Upper lobe of left lung (tissue), 6 donors: ENCODE data around the gene PDCD11. TPM values are rescaled to one million over a fixed set of nuclear protein-coding genes. Genes with fewer than 3 reads are reported as not detected.
"Not testable (repeated sequence)": the region's sequence is repeated elsewhere in the genome, so short reads cannot be mapped to it uniquely, and the experiment has no call there.

ENCODE experiments used
- ATAC-seq, 2 donors: fragments of 200-7000 bp; cut with Tn5 transposase; one replicate each; pipeline ENCODE4 v1.9.1; 2022; ENCODE audit warnings: mild to moderate bottlenecking in 2 of 2, moderate library complexity in 2 of 2; ENCODE audit not compliant: low FRiP score in 2 of 2
- DNase-seq, 2 donors: peaks; one replicate each; pipeline ENCODE4 v3.0.0-alpha.2; 2019 to 2020
- H3K27ac ChIP-seq, 4 donors: fragments of 200-600 bp; sonication (generic); one replicate each; pipeline ENCODE4 v1.5.1; 2016 to 2019
- H3K27me3 ChIP-seq, 4 donors: fragments of 200-600 bp; sonication (generic); one replicate each; pipeline ENCODE4 v1.5.1; 2017 to 2019
- H3K36me3 ChIP-seq, 4 donors: fragments of 200-600 bp; sonication (generic); one replicate each; pipeline ENCODE4 v1.5.1; 2016 to 2019
- H3K4me1 ChIP-seq, 4 donors: fragments of 200-600 bp; sonication (generic); one replicate each; pipeline ENCODE4 v1.5.1; 2018 to 2019
- H3K4me3 ChIP-seq, 4 donors: fragments of 200-600 bp; sonication (generic); one replicate each; pipeline ENCODE4 v1.5.1; 2017 to 2019; ENCODE audit warnings: mild to moderate bottlenecking in 2 of 4, moderate library complexity in 1 of 4
- H3K9me3 ChIP-seq, 4 donors: fragments of 200-600 bp; sonication (generic); one replicate each; pipeline ENCODE4 v1.5.1; 2018 to 2019
- CTCF ChIP-seq, 6 experiments: fragments of 450-650 bp in 4 of 6; fragments of 200-600 bp in 2 of 6; sonication (generic) in 2 of 6; IDR thresholded peaks; one replicate each; pipeline ENCODE4 v1.5.1; 2016 to 2019; ENCODE audit warnings: antibody characterized with exemption in 6 of 6
- EP300 ChIP-seq, 4 donors: sonication (generic); formaldehyde crosslinking; IDR thresholded peaks; one replicate each; pipeline ENCODE4 v1.5.1; 2017; ENCODE audit warnings: antibody characterized with exemption in 4 of 4, control low read depth in 2 of 4
- POLR2A ChIP-seq, 4 donors: fragments of 450-650 bp; IDR thresholded peaks; one replicate each; pipeline ENCODE4 v1.5.1; 2016 to 2017; ENCODE audit warnings: antibody characterized with exemption in 4 of 4, mild to moderate bottlenecking in 2 of 4
- POLR2AphosphoS5 ChIP-seq, 2 donors: sonication (generic); formaldehyde crosslinking; IDR thresholded peaks; one replicate each; pipeline ENCODE4 v1.5.1; 2017; ENCODE audit warnings: antibody characterized with exemption in 2 of 2
- whole genome bisulfite sequencing, 2 donors: methylation state at CpG; one replicate each; pipeline ENCODE4 v1.1.5; 2017 to 2018; 5-methylcytosine and 5-hydroxymethylcytosine counted together
- total RNA-seq, 6 donors: library from RNA; depleted of rRNA in 4 of 6; stranded (reverse); fragments of >200 nt in 4 of 6; gene quantifications; one replicate each; pipeline versions ENCODE4 v1.1.0 to v1.2.1, GENCODE V29; 2016 to 2021
- donor health status: DM: no; HTN: no; CAD: no; lungs with moderate emphysema.
- donor health status: DM: no; HTN: yes; CAD: no; lungs with severe emphysema.

Gene PDCD11
- total RNA-seq, 6 donors from 2014 or later, result 14.8 to 25.1 (median 20.8) TPM

GRCh38 chr10:103416436-103417147 is 20.2 kb downstream of the PDCD11 start:
- WGBS, 2 donors, result 56 to 59% methylated on average over 7 to 8 of the region's 8 CpGs
- DNase-seq (peak in 1 of 2 donors; percentile 41), ATAC-seq (peak in 1 of 2 donors; percentile 61)
- H3K27ac ChIP-seq, result no peak overlapping the region
- TF ChIP-seq CTCF (IDR thresholded peaks at IDR 0.05), result peak; percentile 24 to 68 (median 46)
- TF ChIP-seq POLR2AphosphoS5 (IDR thresholded peaks at IDR 0.05), result no peak
- no peak overlapping the region for H3K4me3 ChIP-seq
- H3K4me1 ChIP-seq, result no peaks in the 10 kb centered on the region
- H3K27me3 ChIP-seq, result no peaks in the 10 kb centered on the region
- no peaks in the 10 kb centered on the region for H3K9me3 ChIP-seq
- H3K36me3 ChIP-seq, result peaks cover 36 to 99% (median 92%) of the 10 kb centered on the region in 4 donors

GRCh38 chr10:103417148-103417469 is 20.7 kb downstream of the PDCD11 start:
- H3K27me3 ChIP-seq, H3K9me3 ChIP-seq, H3K27ac ChIP-seq, H3K4me3 ChIP-seq, ATAC-seq, H3K4me1 ChIP-seq, DNase-seq: not testable (repeated sequence)
- peaks cover 36 to 98% (median 90%) of the 10 kb centered on the region in 4 donors for H3K36me3 ChIP-seq
- 89 to 97% methylated on average over 5 of the region's 5 CpGs for WGBS, 2 donors

- no peaks in the 10 kb centered on the region for H3K4me1 ChIP-seq
- peaks cover 36 to 98% (median 89%) of the 10 kb centered on the region in 4 donors for H3K36me3 ChIP-seq
- DNase-seq, result no peak
- no peak overlapping the region for H3K4me3 ChIP-seq
- no peaks in the 10 kb centered on the region for H3K9me3 ChIP-seq
- WGBS, 2 donors, result 90 to 94% methylated on average over 5 of the region's 5 CpGs
- TF ChIP-seq EP300 (IDR thresholded peaks at IDR 0.05) (no peak), CTCF (IDR thresholded peaks at IDR 0.05) (no peak), POLR2A (IDR thresholded peaks at IDR 0.05) (no peak), POLR2AphosphoS5 (IDR thresholded peaks at IDR 0.05) (no peak)
- H3K27me3 ChIP-seq, result no peaks in the 10 kb centered on the region
- no peak overlapping the region for H3K27ac ChIP-seq
- ATAC-seq, result no peak
Observed at GRCh38 chr10:103417601-103418000, 21.2 kb downstream of the PDCD11 start.

- ATAC-seq (no peak), DNase-seq (no peak)
- Histone ChIP-seq H3K4me1 (no peaks in the 10 kb centered on the region), H3K9me3 (no peaks in the 10 kb centered on the region), H3K27me3 (no peaks in the 10 kb centered on the region), H3K4me3 (no peak overlapping the region), H3K27ac (no peak overlapping the region), H3K36me3 (peaks cover 36 to 98% (median 88%) of the 10 kb centered on the region in 4 donors)
- TF ChIP-seq POLR2A (IDR thresholded peaks at IDR 0.05) (no peak), POLR2AphosphoS5 (IDR thresholded peaks at IDR 0.05) (no peak), CTCF (IDR thresholded peaks at IDR 0.05) (no peak), EP300 (IDR thresholded peaks at IDR 0.05) (no peak)
- 89 to 96% methylated on average over 4 of the region's 4 CpGs for WGBS, 2 donors
Observed at GRCh38 chr10:103419101-103419500, 22.7 kb downstream of the PDCD11 start.

GRCh38 chr10:103423748-103424147 is 27.3 kb downstream of the PDCD11 start:
- TF ChIP-seq CTCF (IDR thresholded peaks at IDR 0.05) (no peak), EP300 (IDR thresholded peaks at IDR 0.05) (no peak), POLR2AphosphoS5 (IDR thresholded peaks at IDR 0.05) (no peak), POLR2A (IDR thresholded peaks at IDR 0.05) (no peak)

More at GRCh38 chr10:103423748-103424147, 27.3 kb downstream of the PDCD11 start:
- Histone ChIP-seq H3K4me3 (no peak overlapping the region), H3K36me3 (peaks cover 15 to 95% (median 73%) of the 10 kb centered on the region in 4 donors), H3K27ac (no peak overlapping the region), H3K4me1 (no peaks in the 10 kb centered on the region), H3K27me3 (no peaks in the 10 kb centered on the region), H3K9me3 (no peaks in the 10 kb centered on the region)
- ATAC-seq (peak in 1 of 2 donors; percentile 29), DNase-seq (no peak)
- WGBS, 2 donors, result 86 to 96% methylated on average over 5 of the region's 5 CpGs
